Smooth muscle cell (in vitro differentiated cells): ENCODE data around the gene SEPTIN8. TPM values are rescaled to one million over a fixed set of nuclear protein-coding genes. Genes with fewer than 3 reads are reported as not detected.

ENCODE experiments used
- DNase-seq: peaks from one replicate; lab custom pipeline; 2025; ENCODE audit not compliant: unreplicated experiment; lab: John Stamatoyannopoulos, UW
- H2AFZ ChIP-seq: fragments of 200-600 bp; sonication (generic); 2 replicates; pipeline ENCODE4 v1.6.0; 2016; ENCODE audit warnings: antibody characterized with exemption, low read depth, mild to moderate bottlenecking
- H3F3A ChIP-seq: fragments of 200-600 bp; sonication (generic); 2 replicates; pipeline ENCODE4 v1.6.0; 2017; ENCODE audit warnings: antibody characterized with exemption, low read depth
- H3K27ac ChIP-seq: fragments of 200-600 bp; sonication (generic); 2 replicates; pipeline ENCODE4 v1.5.1; 2016; ENCODE audit warnings: low read depth, mild to moderate bottlenecking
- H3K27me3 ChIP-seq: fragments of 200-600 bp; sonication (generic); 2 replicates; pipeline ENCODE4 v1.6.1; 2016; ENCODE audit warnings: low read depth, mild to moderate bottlenecking
- H3K36me3 ChIP-seq: fragments of 200-600 bp; sonication (generic); 2 replicates; pipeline ENCODE4 v1.5.1; 2016; ENCODE audit warnings: low read depth
- H3K4me1 ChIP-seq: fragments of 200-600 bp; sonication (generic); 2 replicates; pipeline ENCODE4 v1.5.1; 2016; ENCODE audit warnings: low read depth
- H3K4me2 ChIP-seq: fragments of 200-600 bp; sonication (generic); 2 replicates; pipeline ENCODE4 v1.6.0; 2016; ENCODE audit warnings: mild to moderate bottlenecking
- H3K4me3 ChIP-seq: fragments of 200-600 bp; sonication (generic); 2 replicates; pipeline ENCODE4 v1.5.1; 2016; ENCODE audit warnings: mild to moderate bottlenecking
- H3K79me2 ChIP-seq: fragments of 200-600 bp; sonication (generic); 2 replicates; pipeline ENCODE4 v1.6.0; 2016; ENCODE audit warnings: low read depth, mild to moderate bottlenecking
- H3K9ac ChIP-seq: fragments of 200-600 bp; sonication (generic); 2 replicates; pipeline ENCODE4 v1.6.0; 2016; ENCODE audit warnings: low read depth
- H3K9me3 ChIP-seq: fragments of 200-600 bp; sonication (generic); replicated peaks from 2 replicates; pipeline ENCODE4 v1.5.1; 2016; ENCODE audit warnings: low read depth
- H4K20me1 ChIP-seq: fragments of 200-600 bp; sonication (generic); 2 replicates; pipeline ENCODE4 v1.6.0; 2016; ENCODE audit warnings: low read depth
- CTCF ChIP-seq: fragments of 200-600 bp; sonication (generic); IDR thresholded peaks from 2 replicates; pipeline ENCODE4 v1.5.1; 2017; ENCODE audit warnings: borderline replicate concordance, mild to moderate bottlenecking, antibody characterized with exemption; ENCODE audit not compliant: insufficient read depth, poor library complexity, severe bottlenecking
- WGBS: methylation state at CpG from one replicate; pipeline ENCODE4 v1.1.7; 2016; ENCODE audit warnings: low lambda C conversion rate; 5-methylcytosine and 5-hydroxymethylcytosine counted together
- polyA plus RNA-seq: library from polyadenylated mRNA; unstranded; fragments of >200 nt; fragmentation: Nextera tagmentation; extraction: Ambion mirVana; gene quantifications from 2 replicates; pipeline ENCODE4 v1.2.1, GENCODE V29; 2016
- total RNA-seq: library from RNA; depleted of rRNA; stranded (reverse); fragments of >200 nt; gene quantifications from 2 replicates; pipeline ENCODE4 v1.2.3, GENCODE V29; 2014

Gene SEPTIN8
- total and polyA plus RNA-seq, 2 experiments from 2014 or later: 26.3 to 68.1 TPM

- Histone ChIP-seq H3K27ac (no peak overlapping the region), H3K79me2 (peaks cover 62% of the 10 kb centered on the region), H3K9ac (no peak overlapping the region), H3K4me2 (peak overlapping the region; percentile 52), H3K4me1 (peaks cover 10% of the 10 kb centered on the region), H3F3A (no peaks in the 10 kb centered on the region), H3K27me3 (no peaks in the 10 kb centered on the region), H2AFZ (no peak overlapping the region), H3K9me3 (no peaks in the 10 kb centered on the region), H3K4me3 (no peak overlapping the region), H4K20me1 (peaks cover 86% of the 10 kb centered on the region), H3K36me3 (no peaks in the 10 kb centered on the region)
- WGBS: 76% methylated on average over 3 of the region's 3 CpGs
- no peak for DNase-seq
- no peak for TF ChIP-seq CTCF
These were observed 8.6 kb downstream of the SEPTIN8 start for GRCh38 chr5:132768485-132768868.

- H3K9ac ChIP-seq: no peak overlapping the region
- no peak for DNase-seq
- WGBS: 94% methylated on average over 2 of the region's 2 CpGs
- no peaks in the 10 kb centered on the region for H3F3A ChIP-seq
- no peaks in the 10 kb centered on the region for H3K36me3 ChIP-seq
- H3K4me2 ChIP-seq: no peak overlapping the region
- H2AFZ ChIP-seq: no peak overlapping the region
- H3K4me3 ChIP-seq: no peak overlapping the region
- peaks cover 10% of the 10 kb centered on the region for H3K4me1 ChIP-seq
- no peaks in the 10 kb centered on the region for H3K9me3 ChIP-seq
- peaks cover 72% of the 10 kb centered on the region for H4K20me1 ChIP-seq
- H3K79me2 ChIP-seq: peaks cover 53% of the 10 kb centered on the region
- H3K27ac ChIP-seq: peak overlapping the region; percentile 10
- TF ChIP-seq CTCF: no peak
- no peaks in the 10 kb centered on the region for H3K27me3 ChIP-seq
These were observed 9.9 kb downstream of the SEPTIN8 start for GRCh38 chr5:132767150-132767549.

- Histone ChIP-seq H3K79me2 (peaks cover 48% of the 10 kb centered on the region), H3K36me3 (no peaks in the 10 kb centered on the region), H2AFZ (no peak overlapping the region), H3K4me1 (peaks cover 8% of the 10 kb centered on the region), H3K9ac (no peak overlapping the region), H3K4me2 (no peak overlapping the region), H4K20me1 (peaks cover 68% of the 10 kb centered on the region), H3F3A (no peaks in the 10 kb centered on the region), H3K27me3 (no peaks in the 10 kb centered on the region), H3K4me3 (no peak overlapping the region), H3K9me3 (no peaks in the 10 kb centered on the region), H3K27ac (no peak overlapping the region)
- TF ChIP-seq CTCF: no peak
- WGBS: 92% methylated on average over 1 of the region's 1 CpG
- DNase-seq: no peak
These were observed 10.3 kb downstream of the SEPTIN8 start for GRCh38 chr5:132766806-132767055.

- no peaks in the 10 kb centered on the region for H3K36me3 ChIP-seq
- no peak overlapping the region for H3K27ac ChIP-seq
- H3K9me3 ChIP-seq: no peaks in the 10 kb centered on the region
- no peak overlapping the region for H2AFZ ChIP-seq
- no peak overlapping the region for H3K4me2 ChIP-seq
- no peaks in the 10 kb centered on the region for H3F3A ChIP-seq
- no peak overlapping the region for H3K9ac ChIP-seq
- H3K4me1 ChIP-seq: peaks cover 3% of the 10 kb centered on the region
- 92% methylated on average over 14 of the region's 14 CpGs for WGBS
- peaks cover 44% of the 10 kb centered on the region for H3K79me2 ChIP-seq
- no peak overlapping the region for H3K4me3 ChIP-seq
- no peak for TF ChIP-seq CTCF
- DNase-seq: no peak
- H4K20me1 ChIP-seq: peaks cover 63% of the 10 kb centered on the region
- H3K27me3 ChIP-seq: no peaks in the 10 kb centered on the region
These were observed 10.8 kb downstream of the SEPTIN8 start for GRCh38 chr5:132766020-132766805.
